ENCODE results near the gene CRABP2.

- no peak for TF ChIP-seq CTCF (CRISPR knock-in tag; IDR thresholded peaks at IDR 0.05)
- TF ChIP-seq NFIC (IDR thresholded peaks at IDR 0.05; ENCODE audit: low read length), result no peak
- no peak for TF ChIP-seq RFX5 (IDR thresholded peaks at IDR 0.05; ENCODE audit: low read depth, low read length)
- TF ChIP-seq ZNF510 (CRISPR knock-in tag; IDR thresholded peaks at IDR 0.05; ENCODE audit: low read depth), result no peak
- TF ChIP-seq TAF1 (CRISPR knock-in tag; IDR thresholded peaks at IDR 0.05), result no peak
- no peak for TF ChIP-seq ESRRA (CRISPR knock-in tag; IDR thresholded peaks at IDR 0.05; ENCODE audit: low read depth)
- TF ChIP-seq SALL2 (CRISPR knock-in tag; IDR thresholded peaks at IDR 0.05), result no peak
- no peak for TF ChIP-seq CENPX (CRISPR knock-in tag; IDR thresholded peaks at IDR 0.05)
- TF ChIP-seq PHF5A (CRISPR knock-in tag; IDR thresholded peaks at IDR 0.05; ENCODE audit: low read depth, unreplicated experiment), result no peak
Measured at GRCh38 chr1:156655151-156655903, 50.1 kb downstream of the CRABP2 start.
